Measurements from ENCODE around the gene CCDC89.

GRCh38 chr11:85695546-85695945 is 9.6 kb upstream of the CCDC89 start:
- no peak for TF ChIP-seq CTCF (IDR thresholded peaks at IDR 0.05)
- no peak for TF ChIP-seq POLR2AphosphoS5 (IDR thresholded peaks at IDR 0.05)
- TF ChIP-seq POLR2A (IDR thresholded peaks at IDR 0.05): no peak
- no peak for TF ChIP-seq EP300 (IDR thresholded peaks at IDR 0.05)
